Astrocyte (in vitro differentiated cells and primary cell): ENCODE measurements around the gene GALNT17. TPM values are rescaled to one million over a fixed set of nuclear protein-coding genes. Genes with fewer than 3 reads are reported as not detected.

Experiments
- DNase-seq: peaks from one replicate; pipeline ENCODE4 v3.0.0-alpha.2; 2010; ENCODE audit warnings: low read depth
- FAIRE-seq: peaks from 2 replicates; lab custom pipeline; 2011; peaks lifted over from hg19 to GRCh38; lab: Jason Lieb, UNC
- H2AFZ ChIP-seq: 2 replicates; pipeline ENCODE4 v1.6.0; 2012; ENCODE audit warnings: low read depth, low read length, inconsistent platforms
- H3K27ac ChIP-seq: 2 replicates; pipeline ENCODE4 v1.5.1; 2011; ENCODE audit warnings: low read depth, low read length, inconsistent platforms
- H3K27me3 ChIP-seq: 2 replicates; pipeline ENCODE4 v1.6.0; 2011; ENCODE audit warnings: low read length, inconsistent platforms; ENCODE audit not compliant: insufficient read depth
- H3K36me3 ChIP-seq: 2 replicates; pipeline ENCODE4 v1.5.1; 2011; ENCODE audit warnings: low read length, inconsistent platforms; ENCODE audit not compliant: insufficient read depth
- H3K4me1 ChIP-seq: 2 replicates; pipeline ENCODE4 v1.5.1; 2011; ENCODE audit warnings: low read length, inconsistent platforms; ENCODE audit not compliant: insufficient read depth
- H3K4me2 ChIP-seq: 2 replicates; pipeline ENCODE4 v1.6.0; 2012; ENCODE audit warnings: low read length, inconsistent platforms
- H3K4me3 ChIP-seq: 2 replicates; pipeline ENCODE4 v1.5.1; 2011; ENCODE audit warnings: low read depth, mild to moderate bottlenecking, low read length, inconsistent platforms; ENCODE audit not compliant: insufficient read depth
- H3K79me2 ChIP-seq: 2 replicates; pipeline ENCODE4 v1.6.0; 2012; ENCODE audit warnings: mild to moderate bottlenecking, low read length, inconsistent platforms; ENCODE audit not compliant: insufficient read depth
- H3K9ac ChIP-seq: 2 replicates; pipeline ENCODE4 v1.6.0; 2012; ENCODE audit warnings: mild to moderate bottlenecking, low read length, inconsistent platforms
- H3K9me3 ChIP-seq: 2 replicates; pipeline ENCODE4 v1.5.1; 2012; ENCODE audit warnings: low read depth, mild to moderate bottlenecking, low read length, inconsistent platforms; ENCODE audit not compliant: insufficient read depth
- H4K20me1 ChIP-seq: 2 replicates; pipeline ENCODE4 v1.6.0; 2012; ENCODE audit warnings: low read length, inconsistent platforms; ENCODE audit not compliant: insufficient read depth
- H3K27ac Mint-ChIP-seq: one replicate; pipeline ENCODE4 v1.8.0; 2021; ENCODE audit warnings: mild to moderate bottlenecking, mixed read lengths; ENCODE audit not compliant: unreplicated experiment
- H3K27me3 Mint-ChIP-seq: one replicate; pipeline ENCODE4 v1.8.0; 2021; ENCODE audit warnings: low read depth, mixed read lengths; ENCODE audit not compliant: unreplicated experiment
- H3K36me3 Mint-ChIP-seq: one replicate; pipeline ENCODE4 v1.8.0; 2021; ENCODE audit warnings: low read depth, mixed read lengths; ENCODE audit not compliant: unreplicated experiment
- H3K4me1 Mint-ChIP-seq: one replicate; pipeline ENCODE4 v1.8.0; 2021; ENCODE audit warnings: low read depth, mixed read lengths; ENCODE audit not compliant: unreplicated experiment
- H3K4me3 Mint-ChIP-seq: one replicate; pipeline ENCODE4 v1.8.0; 2021; ENCODE audit warnings: mild to moderate bottlenecking, moderate library complexity, mixed read lengths; ENCODE audit not compliant: unreplicated experiment
- H3K9me3 Mint-ChIP-seq: one replicate; pipeline ENCODE4 v1.8.0; 2021; ENCODE audit warnings: mild to moderate bottlenecking, mixed read lengths; ENCODE audit not compliant: unreplicated experiment
- EZH2 ChIP-seq: IDR thresholded peaks from 2 replicates; pipeline ENCODE4 v1.6.1; 2012; ENCODE audit warnings: mild to moderate bottlenecking, low read length, inconsistent platforms; ENCODE audit not compliant: insufficient read depth
- total RNA-seq: library from RNA; stranded (reverse); gene quantifications from 2 replicates; pipeline ENCODE4 v1.2.1, GENCODE V29; 2021
- TF ChIP-seq, protein P1 (sequence below): IDR thresholded peaks from 2 replicates; pipeline ENCODE4 v1.5.1; 2011; ENCODE audit warnings: low read depth, mild to moderate bottlenecking, inconsistent platforms, low read length, moderate library complexity; ENCODE audit not compliant: insufficient read depth

Gene GALNT17
- total RNA-seq, 1 donor from 2014 or later: 7.8 TPM

DNA sequence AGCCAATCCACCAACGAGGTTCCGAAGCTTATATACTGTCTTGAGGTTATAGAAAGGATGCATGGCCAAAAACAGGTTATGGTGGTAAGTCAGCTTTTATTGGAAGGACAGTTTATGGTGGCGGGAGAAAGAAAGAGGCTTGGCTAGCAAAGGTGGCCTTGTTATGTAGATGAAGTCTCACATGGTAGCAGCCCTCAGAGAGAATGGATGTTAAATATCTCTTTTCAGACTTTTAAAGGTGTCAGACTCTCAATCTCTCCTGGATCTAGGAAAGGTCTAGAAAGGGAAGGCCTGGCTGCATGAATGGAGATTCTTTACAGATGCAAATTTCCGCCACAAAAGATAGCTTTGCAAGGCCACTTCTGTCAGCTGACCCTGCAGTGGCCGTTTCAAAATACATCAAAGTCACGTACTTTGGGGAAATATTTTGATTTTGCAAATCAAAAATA, 333.8 kb downstream of the GALNT17 start:
- TF ChIP-seq, protein P1, sequence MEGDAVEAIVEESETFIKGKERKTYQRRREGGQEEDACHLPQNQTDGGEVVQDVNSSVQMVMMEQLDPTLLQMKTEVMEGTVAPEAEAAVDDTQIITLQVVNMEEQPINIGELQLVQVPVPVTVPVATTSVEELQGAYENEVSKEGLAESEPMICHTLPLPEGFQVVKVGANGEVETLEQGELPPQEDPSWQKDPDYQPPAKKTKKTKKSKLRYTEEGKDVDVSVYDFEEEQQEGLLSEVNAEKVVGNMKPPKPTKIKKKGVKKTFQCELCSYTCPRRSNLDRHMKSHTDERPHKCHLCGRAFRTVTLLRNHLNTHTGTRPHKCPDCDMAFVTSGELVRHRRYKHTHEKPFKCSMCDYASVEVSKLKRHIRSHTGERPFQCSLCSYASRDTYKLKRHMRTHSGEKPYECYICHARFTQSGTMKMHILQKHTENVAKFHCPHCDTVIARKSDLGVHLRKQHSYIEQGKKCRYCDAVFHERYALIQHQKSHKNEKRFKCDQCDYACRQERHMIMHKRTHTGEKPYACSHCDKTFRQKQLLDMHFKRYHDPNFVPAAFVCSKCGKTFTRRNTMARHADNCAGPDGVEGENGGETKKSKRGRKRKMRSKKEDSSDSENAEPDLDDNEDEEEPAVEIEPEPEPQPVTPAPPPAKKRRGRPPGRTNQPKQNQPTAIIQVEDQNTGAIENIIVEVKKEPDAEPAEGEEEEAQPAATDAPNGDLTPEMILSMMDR: no peak
- no peak for TF ChIP-seq EZH2
- Histone ChIP-seq H3K27ac (no peak overlapping the region), H4K20me1 (no peaks in the 10 kb centered on the region), H3K9me3 (no peaks in the 10 kb centered on the region), H3K79me2 (no peaks in the 10 kb centered on the region), H3K4me2 (no peak overlapping the region), H3K27me3 (no peaks in the 10 kb centered on the region), H3K4me1 (no peaks in the 10 kb centered on the region), H2AFZ (no peak overlapping the region), H3K4me3 (no peak overlapping the region), H3K9ac (no peak overlapping the region), H3K36me3 (no peaks in the 10 kb centered on the region)
- Mint-ChIP-seq H3K27ac (no peak overlapping the region), H3K36me3 (peaks cover 4% of the 10 kb centered on the region), H3K9me3 (no peaks in the 10 kb centered on the region), H3K27me3 (no peaks in the 10 kb centered on the region), H3K4me3 (no peak overlapping the region), H3K4me1 (peaks cover 2% of the 10 kb centered on the region)
- FAIRE-seq (no peak), DNase-seq (no peak)

GRCh38 chr7:71466448-71467145, 334.7 kb downstream of the GALNT17 start:
- no peak overlapping the region for H3K27ac ChIP-seq
- Mint-ChIP-seq H3K9me3 (no peaks in the 10 kb centered on the region), H3K4me1 (no peaks in the 10 kb centered on the region), H3K27me3 (no peaks in the 10 kb centered on the region), H3K36me3 (peaks cover 4% of the 10 kb centered on the region), H3K4me3 (no peak overlapping the region), H3K27ac (no peak overlapping the region)
- no peak for FAIRE-seq
- H3K4me2 ChIP-seq: no peak overlapping the region
- H3K4me3 ChIP-seq: no peak overlapping the region
- H3K27me3 ChIP-seq: no peaks in the 10 kb centered on the region
- TF ChIP-seq EZH2: no peak
- TF ChIP-seq, protein P1: no peak
- no peaks in the 10 kb centered on the region for H3K36me3 ChIP-seq
- no peak overlapping the region for H2AFZ ChIP-seq
- no peaks in the 10 kb centered on the region for H3K79me2 ChIP-seq
- H3K9me3 ChIP-seq: no peaks in the 10 kb centered on the region
- H3K4me1 ChIP-seq: no peaks in the 10 kb centered on the region
- H3K9ac ChIP-seq: no peak overlapping the region
- no peaks in the 10 kb centered on the region for H4K20me1 ChIP-seq
- no peak for DNase-seq

DNA sequence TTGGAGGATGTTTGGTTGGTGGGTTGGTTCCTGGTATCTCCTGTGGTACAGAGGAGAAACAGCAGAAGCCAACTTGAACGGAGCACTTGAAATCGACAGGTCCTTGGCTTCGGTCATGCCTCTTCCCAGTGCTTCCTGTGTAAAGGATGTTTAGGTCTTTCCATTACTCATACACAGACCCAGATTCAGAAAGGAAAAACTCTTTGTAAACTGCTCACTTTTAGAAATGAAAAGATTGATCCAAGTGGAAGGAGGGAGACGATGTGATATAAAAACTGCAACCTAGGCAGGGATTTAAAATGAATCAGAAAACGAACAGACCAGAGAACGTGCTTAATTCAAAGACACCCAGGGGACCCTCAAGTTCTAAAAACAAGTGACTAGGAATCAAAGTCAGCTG, 338.4 kb downstream of the GALNT17 start:
- Mint-ChIP-seq H3K4me1 (no peaks in the 10 kb centered on the region), H3K27ac (no peak overlapping the region), H3K4me3 (no peak overlapping the region), H3K9me3 (peaks cover 2% of the 10 kb centered on the region), H3K27me3 (no peaks in the 10 kb centered on the region), H3K36me3 (peaks cover 4% of the 10 kb centered on the region)
- Histone ChIP-seq H3K79me2 (no peaks in the 10 kb centered on the region), H3K4me2 (no peak overlapping the region), H3K27ac (no peak overlapping the region), H3K9ac (no peak overlapping the region), H3K4me1 (no peaks in the 10 kb centered on the region), H3K9me3 (no peaks in the 10 kb centered on the region), H3K4me3 (no peak overlapping the region), H2AFZ (no peak overlapping the region), H3K27me3 (no peaks in the 10 kb centered on the region), H4K20me1 (no peaks in the 10 kb centered on the region), H3K36me3 (no peaks in the 10 kb centered on the region)
- no peak for DNase-seq
- no peak for FAIRE-seq
- TF ChIP-seq EZH2: no peak
- TF ChIP-seq, protein P1: no peak
